ENCODE data around the gene CYP19A1.

DNA sequence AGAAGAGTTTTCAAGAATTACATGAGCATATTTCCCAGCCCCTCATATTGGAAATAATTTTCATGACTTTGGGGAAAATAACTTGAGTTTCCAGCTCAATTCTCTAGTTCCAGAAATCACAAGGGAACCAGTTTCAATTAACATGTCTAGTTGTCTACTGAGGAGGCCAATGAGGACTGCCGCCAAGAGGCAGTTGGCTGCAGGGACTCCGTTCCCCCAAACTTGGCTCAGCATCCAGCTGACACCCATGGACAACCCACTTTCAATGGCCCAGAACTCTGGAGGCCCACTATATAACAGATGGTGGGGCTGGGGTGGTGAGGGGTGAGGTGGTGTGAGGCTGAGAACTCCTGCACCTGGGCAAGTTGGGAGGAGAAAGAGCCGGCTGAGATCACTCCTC, 157.2 kb downstream of the CYP19A1 start:
- TF ChIP-seq, protein P1, sequence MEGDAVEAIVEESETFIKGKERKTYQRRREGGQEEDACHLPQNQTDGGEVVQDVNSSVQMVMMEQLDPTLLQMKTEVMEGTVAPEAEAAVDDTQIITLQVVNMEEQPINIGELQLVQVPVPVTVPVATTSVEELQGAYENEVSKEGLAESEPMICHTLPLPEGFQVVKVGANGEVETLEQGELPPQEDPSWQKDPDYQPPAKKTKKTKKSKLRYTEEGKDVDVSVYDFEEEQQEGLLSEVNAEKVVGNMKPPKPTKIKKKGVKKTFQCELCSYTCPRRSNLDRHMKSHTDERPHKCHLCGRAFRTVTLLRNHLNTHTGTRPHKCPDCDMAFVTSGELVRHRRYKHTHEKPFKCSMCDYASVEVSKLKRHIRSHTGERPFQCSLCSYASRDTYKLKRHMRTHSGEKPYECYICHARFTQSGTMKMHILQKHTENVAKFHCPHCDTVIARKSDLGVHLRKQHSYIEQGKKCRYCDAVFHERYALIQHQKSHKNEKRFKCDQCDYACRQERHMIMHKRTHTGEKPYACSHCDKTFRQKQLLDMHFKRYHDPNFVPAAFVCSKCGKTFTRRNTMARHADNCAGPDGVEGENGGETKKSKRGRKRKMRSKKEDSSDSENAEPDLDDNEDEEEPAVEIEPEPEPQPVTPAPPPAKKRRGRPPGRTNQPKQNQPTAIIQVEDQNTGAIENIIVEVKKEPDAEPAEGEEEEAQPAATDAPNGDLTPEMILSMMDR (IDR thresholded peaks at IDR 0.05), result no peak
- no peak for TF ChIP-seq POLR2A (IDR thresholded peaks at IDR 0.05)
